DOHH2 (cell line): Measurements from ENCODE around the gene TNFRSF6B.

ENCODE experiments used
- EZH2phosphoT487 ChIP-seq: fragments of 200-600 bp; sonication (generic); IDR thresholded peaks from 2 replicates; pipeline ENCODE4 v1.6.1; 2017; ENCODE audit warnings: borderline replicate concordance, mild to moderate bottlenecking, antibody characterized with exemption, low read length, moderate library complexity, mixed read lengths
- TF ChIP-seq, protein P1 (sequence below): fragments of 200-600 bp; sonication (generic); IDR thresholded peaks from one replicate; pipeline ENCODE4 v1.5.1; 2014; ENCODE audit warnings: antibody characterized with exemption, mild to moderate bottlenecking, low read depth, low read length; ENCODE audit not compliant: poor library complexity, severe bottlenecking

GRCh38 chr20:63740070-63740626 is 43.7 kb downstream of the TNFRSF6B start:
- TF ChIP-seq, protein P1, sequence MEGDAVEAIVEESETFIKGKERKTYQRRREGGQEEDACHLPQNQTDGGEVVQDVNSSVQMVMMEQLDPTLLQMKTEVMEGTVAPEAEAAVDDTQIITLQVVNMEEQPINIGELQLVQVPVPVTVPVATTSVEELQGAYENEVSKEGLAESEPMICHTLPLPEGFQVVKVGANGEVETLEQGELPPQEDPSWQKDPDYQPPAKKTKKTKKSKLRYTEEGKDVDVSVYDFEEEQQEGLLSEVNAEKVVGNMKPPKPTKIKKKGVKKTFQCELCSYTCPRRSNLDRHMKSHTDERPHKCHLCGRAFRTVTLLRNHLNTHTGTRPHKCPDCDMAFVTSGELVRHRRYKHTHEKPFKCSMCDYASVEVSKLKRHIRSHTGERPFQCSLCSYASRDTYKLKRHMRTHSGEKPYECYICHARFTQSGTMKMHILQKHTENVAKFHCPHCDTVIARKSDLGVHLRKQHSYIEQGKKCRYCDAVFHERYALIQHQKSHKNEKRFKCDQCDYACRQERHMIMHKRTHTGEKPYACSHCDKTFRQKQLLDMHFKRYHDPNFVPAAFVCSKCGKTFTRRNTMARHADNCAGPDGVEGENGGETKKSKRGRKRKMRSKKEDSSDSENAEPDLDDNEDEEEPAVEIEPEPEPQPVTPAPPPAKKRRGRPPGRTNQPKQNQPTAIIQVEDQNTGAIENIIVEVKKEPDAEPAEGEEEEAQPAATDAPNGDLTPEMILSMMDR, result no peak
- no peak for TF ChIP-seq EZH2phosphoT487
